ENCODE measurements around the gene CDKL4.

Gene CDKL4

DNA sequence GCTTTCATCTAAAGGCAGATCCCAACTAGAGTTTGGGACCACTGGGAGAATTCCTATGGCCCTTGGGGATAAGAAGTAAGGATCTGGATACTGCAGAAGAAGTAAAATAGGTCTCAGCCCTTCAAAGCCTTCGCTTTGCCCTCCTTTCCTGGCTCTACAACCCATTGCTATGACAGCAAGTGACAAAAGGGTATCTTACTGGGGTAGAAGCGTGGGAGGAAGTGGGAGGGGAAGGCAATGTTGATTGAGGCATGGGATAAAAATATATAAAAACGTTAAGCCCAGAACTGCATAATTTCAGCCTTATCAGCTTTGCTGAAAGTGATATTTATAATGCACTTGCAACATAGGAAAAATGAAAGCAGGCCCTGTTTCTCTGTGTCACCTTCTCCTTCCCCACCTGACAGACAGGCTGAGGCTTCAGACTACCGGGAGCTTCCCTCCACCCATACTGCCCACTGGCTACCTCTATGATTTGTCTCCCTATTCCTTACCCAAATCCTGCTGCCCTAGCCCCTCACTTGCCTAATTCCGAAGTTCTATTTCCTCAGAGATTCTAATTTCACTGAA is 108.0 kb downstream of the CDKL4 start:
- no peak for TF ChIP-seq ZNF274 (IDR thresholded peaks at IDR 0.05; ENCODE audit: low read depth, low read length)
- no peak overlapping the region for H3K4me3 ChIP-seq (ENCODE audit: low read length)

DNA sequence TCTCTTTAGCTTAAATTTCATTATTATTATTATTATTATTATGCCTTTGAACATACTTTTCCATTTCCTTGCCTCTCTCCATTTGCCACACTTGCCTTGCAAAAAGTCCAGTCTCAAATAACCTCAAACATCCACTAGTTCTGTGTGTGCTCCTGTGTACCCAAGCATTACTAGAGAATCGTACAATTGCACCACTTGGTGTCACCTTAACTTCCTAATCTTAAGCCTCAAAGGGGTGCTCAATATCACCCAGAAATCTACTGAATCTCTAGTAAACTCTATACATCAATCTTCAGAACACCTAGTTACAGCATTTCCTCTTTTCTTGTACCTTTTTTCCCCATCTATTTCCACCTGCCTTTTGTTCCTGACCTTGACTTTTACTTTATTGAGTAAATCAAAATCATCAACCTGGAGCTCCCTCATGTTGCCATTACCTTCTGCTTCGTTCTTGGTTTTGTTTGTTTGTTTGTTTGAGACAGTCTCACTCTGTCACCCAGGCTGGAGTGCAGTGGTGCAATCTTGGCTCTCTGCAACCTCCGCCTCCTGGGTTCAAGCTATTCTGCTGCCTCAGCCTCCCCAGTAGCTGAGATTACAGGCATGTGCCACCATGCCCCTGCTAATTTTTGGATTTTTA is 110.4 kb downstream of the CDKL4 start:
- TF ChIP-seq ZNF274 (IDR thresholded peaks at IDR 0.05; ENCODE audit: low read depth, low read length): no peak
- H3K4me3 ChIP-seq (ENCODE audit: low read length): no peak overlapping the region

DNA sequence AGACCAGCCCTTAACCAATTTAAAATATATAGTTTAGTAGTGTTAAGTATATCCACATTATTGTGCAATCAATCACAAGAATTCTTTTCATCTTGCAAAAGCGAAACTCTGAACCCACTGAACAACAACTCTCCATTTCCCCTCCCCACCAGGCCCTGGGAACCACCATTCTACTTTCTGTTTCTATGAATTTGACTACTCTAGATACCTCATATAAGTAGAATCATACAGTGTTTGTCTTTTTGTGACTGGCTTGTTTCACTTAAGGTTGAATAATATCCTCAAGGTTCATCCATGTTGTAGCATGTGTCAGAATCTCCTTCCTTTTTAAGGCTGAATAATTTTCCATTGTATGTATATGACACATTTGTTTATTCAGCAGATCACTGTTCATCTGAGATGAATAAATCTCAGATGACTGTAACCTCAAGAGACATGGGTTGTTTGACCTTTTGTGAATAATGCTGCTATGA is 114.8 kb downstream of the CDKL4 start:
- no peak overlapping the region for H3K4me3 ChIP-seq (ENCODE audit: low read length)
- no peak for TF ChIP-seq ZNF274 (IDR thresholded peaks at IDR 0.05; ENCODE audit: low read depth, low read length)

DNA sequence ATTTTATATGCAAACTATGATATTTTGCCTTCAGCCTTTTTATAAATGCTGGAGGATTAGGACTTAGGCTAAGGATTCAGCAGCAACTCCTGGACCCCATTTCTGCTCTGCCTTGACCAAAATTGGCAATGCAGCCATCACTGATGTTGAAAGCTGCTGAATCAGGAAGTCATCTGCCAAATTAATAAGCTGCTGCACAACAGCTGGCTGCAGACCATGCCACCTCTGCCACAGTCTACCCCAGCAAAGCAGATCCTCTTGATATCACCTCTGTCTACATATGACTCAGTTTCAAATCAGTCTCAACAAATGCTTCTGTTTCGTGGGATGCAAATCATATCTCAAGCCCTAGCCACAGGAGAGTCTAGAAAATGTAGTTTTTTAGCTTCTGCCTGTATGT is 115.8 kb downstream of the CDKL4 start:
- TF ChIP-seq ZNF274 (IDR thresholded peaks at IDR 0.05; ENCODE audit: low read depth, low read length): no peak
- H3K4me3 ChIP-seq (ENCODE audit: low read length): no peak overlapping the region; the same call in 1 of the 2 replicates
